ENCODE results near the gene ARHGAP15.
A peak's percentile ranks its signal among the peaks of the same experiment; 100 is the strongest.

The ARHGAP15 gene

GRCh38 chr2:143802871-143803650 lies 673.8 kb downstream of the ARHGAP15 start:
- no peak for DNase-seq

GRCh38 chr2:143803936-143804335 lies 674.7 kb downstream of the ARHGAP15 start:
- no peak for DNase-seq

- DNase-seq: no peak
Measured at GRCh38 chr2:143805666-143806065, 676.4 kb downstream of the ARHGAP15 start.

- no peak for DNase-seq
Measured at GRCh38 chr2:143807192-143807591, 678.0 kb downstream of the ARHGAP15 start.

GRCh38 chr2:143807671-143808070 lies 678.5 kb downstream of the ARHGAP15 start:
- DNase-seq: peak; percentile 56

GRCh38 chr2:143808166-143808565 lies 678.9 kb downstream of the ARHGAP15 start:
- peak; percentile 22 for DNase-seq

GRCh38 chr2:143815082-143815481 lies 685.9 kb downstream of the ARHGAP15 start:
- DNase-seq: no peak

GRCh38 chr2:143816916-143817315 lies 687.7 kb downstream of the ARHGAP15 start:
- no peak for DNase-seq
